GM19043 (cell line): ENCODE data around the gene SOX6.

Experiments
- ATAC-seq: cut with Tn5 transposase; IDR thresholded peaks from one replicate; pipeline ENCODE4 v1.9.1; 2021; ENCODE audit warnings: low read depth; ENCODE audit not compliant: unreplicated experiment

The SOX6 gene

DNA sequence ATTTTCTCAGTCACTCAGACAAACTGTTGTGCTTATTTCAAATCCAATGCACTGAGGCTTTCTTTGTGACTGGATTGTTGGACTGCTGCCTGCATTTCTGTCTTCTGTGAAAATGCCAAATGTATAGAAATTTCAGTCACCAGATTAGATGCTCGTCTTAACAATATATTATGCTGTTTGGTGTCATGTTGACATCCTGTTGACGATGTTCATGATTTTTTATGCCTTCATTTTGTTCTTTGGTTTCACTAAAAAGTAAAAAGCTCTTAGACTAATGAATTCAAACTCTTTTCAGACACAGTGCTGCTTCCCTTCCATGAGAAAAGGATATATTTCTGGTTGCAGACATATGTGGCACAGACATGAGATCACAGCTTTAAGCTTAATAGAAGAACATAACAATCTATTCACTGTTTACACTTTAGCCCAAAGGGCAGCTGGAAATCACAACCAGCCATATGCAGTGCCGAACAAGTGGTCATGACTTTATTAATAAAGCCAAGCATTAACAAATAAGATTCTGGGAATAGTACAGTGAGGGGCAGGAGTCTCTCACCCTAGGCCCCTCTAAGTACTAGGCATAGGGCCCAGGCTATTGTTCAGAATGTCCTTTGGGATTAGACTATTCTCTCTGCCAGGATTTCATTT lies 9.4 kb upstream of the SOX6 start:
- ATAC-seq = no peak

DNA sequence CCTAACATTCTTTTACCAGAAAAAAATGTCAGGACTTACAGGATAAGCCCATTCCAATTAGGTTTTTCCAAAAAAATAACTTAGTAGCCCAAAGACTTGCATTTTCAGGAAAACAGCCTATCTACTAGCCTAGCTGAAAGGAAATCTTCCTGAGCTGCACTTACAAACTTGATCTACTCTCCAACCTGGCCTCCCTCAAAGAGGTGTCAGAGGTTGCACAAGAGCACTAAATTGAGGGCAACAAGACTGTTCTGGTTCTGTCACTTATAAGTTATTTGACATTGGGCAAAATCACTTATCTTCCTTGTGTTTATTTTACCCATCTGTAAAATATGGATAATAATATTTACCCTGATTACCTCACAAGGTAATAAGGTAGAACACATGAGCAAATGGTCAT lies 7.9 kb upstream of the SOX6 start:
- no peak for ATAC-seq

DNA sequence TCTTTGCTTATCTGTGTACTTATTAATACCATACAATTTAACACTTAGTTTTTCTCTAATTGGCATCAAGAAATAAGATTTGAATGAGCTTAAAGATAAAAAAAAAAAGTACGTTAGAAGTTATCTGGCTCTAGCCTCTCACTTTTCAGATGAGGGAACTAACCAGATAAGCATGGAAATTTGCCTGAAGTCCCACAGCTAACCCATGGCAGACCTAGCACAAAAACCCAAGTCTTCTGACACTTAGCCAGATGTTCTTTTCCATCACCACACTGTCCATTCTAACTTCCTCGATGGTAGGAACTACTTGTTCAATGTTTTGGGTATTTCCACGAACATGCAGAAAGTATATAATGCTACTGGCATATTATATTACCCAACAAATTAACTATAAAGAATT lies 7.4 kb upstream of the SOX6 start:
- no peak for ATAC-seq

DNA sequence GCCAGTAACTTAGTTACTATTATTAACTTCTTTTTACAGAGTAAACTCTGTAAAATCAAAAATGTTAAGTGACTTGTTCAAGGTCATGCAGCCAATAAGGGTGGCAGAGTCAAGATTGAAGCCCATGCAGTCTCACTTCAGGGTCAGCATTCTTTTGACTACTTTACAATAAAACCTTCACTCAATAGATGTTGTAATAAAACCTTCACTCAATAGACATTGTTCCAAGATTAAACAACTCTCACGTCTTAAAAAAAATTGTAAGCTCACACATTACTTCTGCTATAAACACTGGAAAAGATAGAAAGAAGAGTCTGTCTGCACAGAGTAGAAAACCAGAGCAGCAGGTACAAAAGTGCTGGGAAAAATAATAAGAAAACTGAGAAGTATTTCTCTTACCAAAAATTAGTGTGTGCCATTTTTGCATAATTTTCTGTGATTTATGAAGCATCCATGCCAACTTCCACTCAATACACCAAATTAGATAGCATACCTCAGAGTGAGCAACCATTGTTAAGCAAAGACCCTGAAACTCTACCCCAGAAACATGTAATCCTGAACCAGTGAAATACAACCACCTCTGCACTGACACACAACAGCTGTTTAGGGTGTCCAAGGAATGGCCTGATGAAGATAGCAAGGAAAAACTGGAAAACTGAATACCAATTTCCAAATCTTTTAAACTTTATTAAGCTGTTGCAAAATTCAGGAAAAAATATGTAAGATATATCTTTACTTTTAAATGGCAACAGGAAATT lies 4.9 kb upstream of the SOX6 start:
- ATAC-seq = no peak

DNA sequence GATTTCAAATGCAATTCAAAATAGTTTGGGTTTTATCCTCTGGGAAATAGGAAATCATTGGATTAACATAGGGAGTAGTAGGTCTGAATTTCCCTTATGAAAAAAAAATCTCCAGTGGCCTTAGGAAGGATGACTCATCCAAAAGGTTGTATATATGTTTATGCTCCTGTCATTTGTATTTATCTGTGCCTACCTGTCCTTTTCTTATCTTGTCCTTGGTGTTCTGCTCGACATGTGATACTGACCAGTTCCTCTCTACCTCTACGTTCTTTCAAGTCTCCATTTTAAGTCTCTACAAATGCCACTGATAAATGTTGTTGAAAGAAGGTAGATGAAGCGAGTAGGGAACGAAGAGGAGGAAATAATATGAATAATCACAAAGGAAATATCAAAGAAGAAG lies 3.0 kb upstream of the SOX6 start:
- no peak for ATAC-seq

DNA sequence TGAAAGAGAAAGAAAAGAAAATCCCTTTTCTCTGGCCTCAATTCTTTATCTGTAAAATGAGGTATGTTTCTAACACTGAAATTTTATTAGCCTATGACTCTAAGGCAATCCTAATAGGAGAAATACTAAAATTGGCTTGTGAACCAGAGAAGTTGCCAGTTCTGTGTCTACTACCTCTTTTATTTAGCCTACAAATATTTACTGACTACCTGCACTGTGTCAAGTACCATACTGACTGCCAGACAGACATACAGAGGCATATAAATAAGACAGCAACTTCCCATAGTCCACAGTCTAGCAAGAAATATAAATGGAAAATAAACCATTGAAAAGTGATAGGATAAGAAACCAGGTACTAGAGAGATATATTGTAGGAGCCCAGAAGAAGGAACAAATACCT lies 2.4 kb upstream of the SOX6 start:
- no peak for ATAC-seq

DNA sequence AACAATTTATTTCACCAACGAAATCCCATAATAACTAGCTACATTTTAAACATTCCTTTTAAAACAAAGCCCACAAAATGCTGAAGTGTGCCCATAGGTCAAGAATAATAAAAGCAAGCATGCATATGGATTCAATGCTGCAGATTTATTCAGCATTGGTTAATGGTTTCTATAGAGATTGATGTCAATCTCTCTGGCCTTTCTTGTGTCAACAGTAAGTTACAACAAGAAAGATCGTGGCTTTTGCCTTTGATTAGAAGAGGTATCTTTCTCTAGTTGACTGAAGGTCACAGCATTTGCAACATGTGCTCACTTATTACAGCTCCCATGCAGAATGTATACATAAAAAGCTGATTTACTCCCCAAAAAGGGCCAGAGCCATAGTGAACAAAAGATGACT lies 1.4 kb upstream of the SOX6 start:
- no peak for ATAC-seq

DNA sequence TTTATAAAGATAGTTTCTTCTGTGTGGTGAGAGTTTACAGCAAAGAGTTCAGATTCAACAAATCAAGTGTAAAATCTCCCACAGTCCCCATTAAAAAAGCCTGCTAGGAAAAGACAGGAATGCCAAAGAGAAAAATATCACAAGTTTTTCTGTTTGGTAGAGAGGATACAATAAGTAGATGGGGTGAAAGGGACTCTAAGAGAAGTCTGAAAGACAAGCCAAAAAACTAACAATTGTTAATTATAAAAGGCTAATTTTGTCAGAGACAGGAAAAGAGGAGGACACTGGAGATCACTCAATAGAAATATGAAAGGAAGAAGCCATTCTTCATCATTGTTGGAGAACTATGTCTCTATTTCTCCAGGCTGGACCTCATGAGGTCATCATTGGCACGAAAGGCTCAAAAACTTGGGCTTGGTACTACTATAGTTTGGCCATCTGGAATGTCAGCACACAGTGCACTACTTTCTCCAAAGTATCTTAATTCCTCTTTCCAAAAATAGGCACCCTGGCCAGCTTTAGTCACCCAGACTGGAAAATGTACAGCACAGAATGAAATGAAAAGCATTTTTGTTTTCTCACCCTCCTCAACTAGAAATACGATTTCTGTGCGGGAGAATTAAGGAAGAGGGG lies 531 bp upstream of the SOX6 start:
- ATAC-seq = no peak

DNA sequence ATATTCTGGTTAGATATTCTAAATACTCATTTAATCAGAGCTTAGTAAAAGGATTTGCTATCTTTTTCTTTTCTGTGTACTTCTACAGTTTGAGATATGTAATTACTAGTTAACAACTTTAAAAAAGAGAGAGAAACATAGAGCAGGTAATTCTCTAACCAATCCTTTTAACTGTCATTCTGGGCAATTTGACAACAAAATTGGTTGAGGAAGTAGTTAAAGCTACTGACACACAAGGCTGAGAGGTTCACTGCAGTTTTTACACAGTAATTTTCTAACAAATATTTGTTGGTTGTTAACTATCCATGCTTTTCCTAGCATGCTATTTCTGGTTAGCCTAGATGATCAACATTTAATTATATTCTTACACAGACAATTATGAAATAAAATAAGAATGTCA lies 3.6 kb downstream of the SOX6 start:
- ATAC-seq = no peak

DNA sequence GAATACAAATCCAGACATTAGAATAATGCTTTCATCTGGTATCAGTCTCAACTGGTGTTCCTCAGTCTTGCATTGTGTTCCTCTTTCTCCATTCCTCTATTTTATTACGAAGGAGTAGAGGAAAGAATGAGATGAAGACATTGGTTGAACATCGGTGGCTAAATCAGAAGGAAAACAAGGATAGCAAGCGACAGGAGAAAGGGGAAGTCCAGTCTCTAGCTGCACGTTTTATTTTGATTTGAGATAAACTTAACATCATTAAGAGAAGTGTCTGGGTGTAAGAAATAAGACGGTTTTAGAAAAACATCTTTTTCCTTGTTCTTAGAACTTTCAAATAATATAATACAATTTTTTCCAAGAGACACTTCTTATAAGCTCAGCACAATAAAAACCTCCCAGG lies 6.2 kb downstream of the SOX6 start:
- ATAC-seq = no peak

DNA sequence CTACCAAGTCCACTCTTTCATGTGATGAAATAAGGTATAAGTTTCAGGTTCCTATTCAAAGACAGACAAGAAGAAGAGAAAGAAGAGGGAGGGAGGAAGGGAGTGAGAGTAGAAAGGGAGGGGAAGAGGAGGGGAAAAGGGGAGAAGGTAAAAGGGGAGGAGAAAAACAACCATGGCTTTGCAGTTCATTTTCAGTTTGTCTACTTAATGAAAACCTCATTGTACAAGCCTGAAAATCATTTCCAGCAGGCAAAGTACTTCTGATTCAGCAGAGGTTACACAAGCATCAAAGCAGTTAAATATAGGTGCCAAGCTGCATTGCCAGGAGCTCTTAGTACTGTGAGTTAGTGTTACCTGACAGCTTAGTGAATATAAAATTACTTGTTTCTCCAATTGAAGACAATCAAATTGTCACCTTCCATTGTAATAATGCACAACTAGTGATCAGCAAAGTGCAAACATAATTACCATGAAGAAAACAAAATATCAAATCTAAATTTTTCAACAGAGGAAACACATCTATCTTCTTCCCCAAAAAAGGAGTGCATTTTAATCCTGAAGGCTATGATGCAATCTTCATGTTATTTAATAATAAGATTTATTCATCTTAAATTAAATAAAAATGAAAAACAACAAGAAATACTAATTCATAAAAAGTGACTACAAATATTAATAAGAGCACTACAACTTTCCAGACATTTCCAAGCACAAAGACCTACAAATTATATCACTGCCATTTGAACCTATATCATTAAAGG lies 8.2 kb downstream of the SOX6 start:
- ATAC-seq = no peak

DNA sequence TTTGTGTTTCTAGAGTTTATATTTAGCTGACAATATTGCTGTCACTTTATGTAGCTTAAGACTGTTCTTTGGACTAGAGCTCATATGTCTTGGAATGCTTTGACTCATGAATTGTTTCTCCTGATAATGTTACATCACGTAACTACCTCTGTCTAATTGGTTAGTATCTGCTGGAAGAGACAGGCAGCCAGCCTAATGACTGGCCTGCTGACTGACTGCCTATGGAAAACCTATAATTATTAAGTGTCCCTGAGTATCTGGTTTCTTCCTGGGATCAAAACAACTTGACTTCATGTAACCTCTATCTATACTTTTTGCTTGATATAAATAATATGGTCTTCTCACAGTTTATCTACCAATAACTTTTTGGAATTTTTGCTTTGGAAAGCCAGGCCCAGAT lies 9.4 kb downstream of the SOX6 start:
- ATAC-seq = no peak

DNA sequence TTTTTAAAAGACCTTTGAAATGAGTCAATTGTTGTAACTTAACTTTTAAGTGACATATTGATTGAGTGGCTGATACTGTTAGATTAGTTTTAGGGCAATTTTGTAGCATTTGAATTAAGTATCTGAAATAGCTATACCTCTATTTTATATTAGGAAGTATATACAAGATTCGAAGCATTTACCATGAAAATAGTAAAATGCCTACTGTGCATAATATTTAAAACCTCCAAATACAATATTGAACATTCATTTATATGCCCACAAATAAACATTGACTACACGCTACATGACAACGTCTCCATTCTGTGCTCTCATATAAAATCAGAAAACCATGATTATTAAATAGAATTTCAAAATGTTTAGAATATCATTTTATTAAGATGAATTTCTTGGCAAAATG lies 14.5 kb downstream of the SOX6 start:
- no peak for ATAC-seq

DNA sequence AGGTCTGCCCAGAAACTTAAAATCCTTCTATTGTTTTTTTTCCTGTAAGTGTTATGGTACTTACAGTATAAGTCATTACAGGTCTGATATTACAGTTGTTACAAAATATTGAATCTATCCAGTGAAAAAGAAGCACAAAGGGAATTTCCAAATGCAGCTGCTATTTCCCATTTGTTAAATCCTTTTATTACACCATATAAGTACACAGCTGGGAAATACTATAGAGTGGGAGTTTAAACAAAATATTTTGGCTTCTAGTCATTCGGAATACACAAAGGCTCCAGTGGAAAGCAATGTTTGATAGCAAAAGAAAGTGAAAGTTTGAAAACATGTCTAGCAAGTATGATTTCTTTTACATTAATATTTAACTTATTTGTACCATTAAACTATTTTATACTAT lies 18.0 kb downstream of the SOX6 start:
- no peak for ATAC-seq

DNA sequence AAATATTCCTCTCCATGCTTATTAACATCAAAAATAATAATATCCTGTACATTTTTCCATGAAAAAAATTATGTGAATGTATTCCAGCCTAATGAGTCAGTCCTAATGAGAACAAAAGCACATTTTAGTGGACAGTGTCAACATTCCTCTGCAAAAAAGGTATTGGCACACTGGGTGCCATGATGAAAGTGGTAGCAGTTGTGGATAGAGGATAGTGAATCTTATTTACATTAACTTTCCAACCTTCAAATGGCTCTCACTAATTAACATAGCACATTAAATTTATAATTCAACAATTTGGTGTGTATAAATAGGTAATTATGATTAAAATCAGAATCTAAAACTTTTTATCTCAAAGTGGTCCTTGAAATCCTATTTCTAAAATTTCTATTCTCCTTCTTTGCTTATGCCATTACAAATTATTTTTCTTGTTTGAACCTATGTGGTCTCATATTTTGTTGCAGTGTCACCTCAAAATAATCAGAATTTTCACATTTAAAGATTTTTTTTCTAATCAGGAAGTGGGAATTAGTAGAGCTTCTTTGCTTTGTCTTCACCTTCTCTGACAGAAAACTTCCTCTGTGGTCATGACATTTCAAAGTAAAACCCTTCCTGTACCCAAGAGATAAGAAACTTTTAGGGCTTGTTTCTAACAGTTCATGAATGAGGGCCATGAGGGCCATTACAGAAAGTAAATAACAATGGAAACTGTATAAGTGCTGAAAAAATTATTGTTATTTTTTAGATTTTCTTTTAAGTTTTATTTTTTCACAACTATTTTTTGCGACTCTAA lies 18.7 kb downstream of the SOX6 start:
- no peak for ATAC-seq

DNA sequence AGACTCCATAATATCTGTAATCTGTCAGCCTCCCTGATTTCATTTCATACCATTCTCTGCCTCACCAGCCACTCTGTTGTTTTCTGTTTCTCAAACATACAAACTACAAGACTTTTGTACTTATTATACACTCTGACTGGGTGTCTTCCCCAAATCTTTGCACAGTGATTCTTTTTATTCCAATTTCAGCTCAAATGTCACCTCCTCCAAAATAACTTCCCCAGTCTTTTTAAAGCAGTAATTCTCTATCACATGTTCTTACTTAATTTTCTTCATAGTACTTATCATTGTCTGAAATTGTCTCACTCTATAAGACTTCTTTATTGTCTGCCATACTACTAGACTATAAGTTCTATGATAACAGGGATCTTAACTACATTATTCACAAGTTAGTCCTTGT lies 19.6 kb downstream of the SOX6 start:
- no peak for ATAC-seq

DNA sequence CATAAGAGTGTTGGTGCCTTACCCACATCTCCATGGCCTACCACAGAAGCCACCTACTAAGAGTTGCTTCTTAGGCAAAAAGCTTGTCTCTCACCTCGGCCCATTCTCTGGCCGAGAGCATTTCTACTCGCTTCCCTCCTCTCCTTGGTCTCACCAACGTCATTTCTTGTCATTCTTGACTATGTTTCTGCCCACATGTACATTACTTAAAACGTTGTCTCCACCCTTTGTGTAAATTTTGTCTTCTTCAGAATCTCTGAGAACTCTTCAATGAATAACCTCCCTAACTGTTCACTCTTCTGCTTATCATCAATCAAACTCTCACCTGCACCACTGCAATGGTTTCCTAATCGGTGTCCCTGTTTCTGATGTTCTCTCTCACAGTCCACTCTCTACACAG lies 20.1 kb downstream of the SOX6 start:
- ATAC-seq = no peak

DNA sequence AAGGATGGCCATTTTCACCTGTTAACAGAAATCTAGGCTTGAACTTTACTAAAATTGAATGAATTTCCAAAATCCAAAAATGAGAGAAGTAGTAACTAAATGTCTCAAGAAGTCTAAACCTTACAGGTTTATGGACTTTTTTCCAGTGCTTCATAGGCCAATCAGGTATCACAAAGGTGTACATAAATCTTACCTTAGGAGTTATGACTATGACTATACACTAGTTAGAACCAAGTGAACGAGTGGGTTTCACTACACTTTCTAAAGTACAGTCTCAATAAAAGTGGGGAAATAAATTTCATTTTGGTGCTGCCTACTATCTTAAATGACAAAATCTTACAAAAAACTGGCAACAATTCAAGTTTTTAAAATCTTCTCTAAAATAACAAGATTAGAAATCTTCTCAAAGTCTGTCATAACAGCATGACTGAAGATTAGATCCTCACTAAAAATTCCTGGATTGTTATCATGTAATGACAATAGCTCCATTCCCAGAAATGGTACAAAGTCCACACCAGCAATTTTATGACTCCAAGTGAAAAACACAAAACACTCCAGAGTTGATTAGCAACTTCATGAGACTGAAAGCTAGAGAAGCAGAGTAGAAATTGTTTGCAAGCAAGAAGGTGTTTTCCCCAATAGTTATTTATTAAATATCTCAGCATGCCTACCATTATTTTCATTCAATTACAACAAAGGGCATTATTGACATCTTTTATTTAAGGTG lies 20.9 kb downstream of the SOX6 start:
- ATAC-seq = no peak

DNA sequence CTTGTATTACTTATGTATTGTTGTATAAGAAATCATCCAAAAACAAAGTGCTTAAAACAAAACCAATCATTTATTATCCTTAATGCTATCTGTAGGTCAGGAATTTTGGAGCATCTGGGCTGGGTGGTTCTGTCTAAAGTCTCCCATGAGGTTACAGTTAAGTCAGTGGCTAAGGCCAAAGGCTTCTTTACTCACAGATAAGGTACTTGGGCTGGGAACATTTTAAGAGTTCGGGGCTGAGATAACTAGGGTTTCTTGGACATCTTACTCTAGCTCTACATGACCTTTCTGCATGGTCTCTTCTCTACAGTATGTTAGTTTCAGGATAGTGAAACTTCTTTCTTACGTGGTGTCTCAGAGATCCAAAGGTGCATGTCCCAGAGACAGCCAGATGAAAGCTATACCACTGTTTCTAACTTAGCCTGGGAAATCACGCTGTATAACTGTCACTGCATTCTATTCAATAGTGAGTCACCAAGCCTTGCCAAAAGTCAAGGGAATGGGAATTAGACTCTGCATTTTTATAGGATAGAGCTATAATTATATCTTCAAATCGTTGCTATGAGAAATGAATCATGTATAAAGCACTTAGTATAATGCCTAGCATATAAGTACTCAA lies 29.6 kb downstream of the SOX6 start:
- ATAC-seq = no peak

DNA sequence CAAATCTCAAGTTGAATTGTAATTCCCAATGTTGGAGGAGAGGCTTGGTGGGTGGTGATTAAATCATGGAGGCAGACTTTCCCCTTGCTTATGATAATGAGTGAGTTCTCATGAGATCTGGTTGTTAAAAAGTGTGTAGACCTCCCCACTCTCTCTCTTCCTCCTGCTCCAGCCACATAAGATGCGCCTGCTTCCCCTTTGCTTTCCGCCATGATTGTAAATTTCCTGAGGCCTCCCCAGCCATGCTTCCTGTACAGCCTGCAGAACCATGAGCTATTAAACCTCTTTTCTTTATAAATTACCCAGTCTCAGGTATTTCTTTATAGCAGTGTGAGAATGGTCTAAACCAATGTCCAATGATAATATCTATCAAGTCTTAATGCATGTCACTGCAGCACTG lies 34.2 kb downstream of the SOX6 start:
- no peak for ATAC-seq
